Cortex of kidney (tissue), 1 donor: ENCODE measurements around the gene FOXE3.

Source experiments
- DNase-seq: peaks from one replicate; lab custom pipeline; 2025; lab: John Stamatoyannopoulos, UW

Gene FOXE3

GRCh38 chr1:47405697-47406096 lies 10.4 kb upstream of the FOXE3 start:
- DNase-seq, result no peak

- DNase-seq, result no peak
Measured at GRCh38 chr1:47406966-47407365, 9.1 kb upstream of the FOXE3 start.

DNA sequence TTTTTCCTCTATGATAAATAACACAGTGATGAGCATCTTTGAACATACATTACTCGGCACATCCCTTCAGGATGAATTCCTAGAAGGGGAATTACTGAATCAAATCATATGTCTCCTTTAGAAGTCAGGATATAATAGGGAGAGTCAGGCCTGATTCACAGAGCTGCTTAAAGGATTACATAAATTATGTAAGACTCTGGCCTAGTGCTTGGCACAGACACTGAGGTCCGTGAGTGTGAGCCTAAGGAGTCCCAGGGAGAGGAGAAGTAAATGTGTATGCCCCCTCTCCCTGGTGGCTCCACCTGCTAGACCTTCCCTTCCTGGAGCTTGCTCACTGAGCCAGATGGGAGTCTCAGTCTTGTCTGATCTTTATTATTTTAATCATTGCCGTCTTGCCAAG lies 8.6 kb upstream of the FOXE3 start:
- DNase-seq, result no peak

DNA sequence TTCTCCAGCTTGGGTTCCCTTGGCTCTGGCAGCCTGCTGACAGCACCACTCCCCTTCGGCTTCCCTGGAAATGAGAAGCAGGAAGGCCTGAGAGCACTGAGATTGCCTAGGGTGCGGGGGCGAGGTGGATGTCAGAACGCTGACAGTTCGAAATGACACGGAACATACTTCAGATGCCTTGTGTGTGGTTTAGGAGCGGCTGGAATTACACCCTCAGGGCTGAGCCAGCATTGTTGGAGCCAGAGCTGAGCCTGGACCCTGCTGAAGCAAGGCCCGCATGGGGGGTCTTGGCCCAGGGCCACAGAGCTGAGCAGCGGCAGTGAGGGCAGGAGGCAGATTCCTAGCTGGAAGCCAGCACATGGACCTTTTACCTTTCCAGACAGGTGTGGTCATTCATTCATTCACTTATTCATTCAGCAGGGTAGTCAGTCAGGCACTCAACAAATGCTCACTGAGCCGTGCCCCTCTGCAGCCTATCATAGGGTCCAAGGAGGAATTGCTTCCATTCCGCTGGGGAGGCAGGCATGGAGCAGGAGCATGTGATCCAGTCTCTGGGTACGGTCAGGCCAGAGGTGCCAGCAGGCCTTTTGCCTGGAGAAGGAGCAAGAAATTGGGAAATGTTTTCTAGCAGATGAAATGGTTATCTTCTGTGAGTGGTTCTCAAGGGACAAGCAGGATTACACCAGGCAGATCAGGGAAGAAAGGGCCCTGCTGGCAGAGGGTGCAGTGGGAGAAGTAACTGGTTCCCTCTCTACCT lies 6.6 kb upstream of the FOXE3 start:
- no peak for DNase-seq

DNA sequence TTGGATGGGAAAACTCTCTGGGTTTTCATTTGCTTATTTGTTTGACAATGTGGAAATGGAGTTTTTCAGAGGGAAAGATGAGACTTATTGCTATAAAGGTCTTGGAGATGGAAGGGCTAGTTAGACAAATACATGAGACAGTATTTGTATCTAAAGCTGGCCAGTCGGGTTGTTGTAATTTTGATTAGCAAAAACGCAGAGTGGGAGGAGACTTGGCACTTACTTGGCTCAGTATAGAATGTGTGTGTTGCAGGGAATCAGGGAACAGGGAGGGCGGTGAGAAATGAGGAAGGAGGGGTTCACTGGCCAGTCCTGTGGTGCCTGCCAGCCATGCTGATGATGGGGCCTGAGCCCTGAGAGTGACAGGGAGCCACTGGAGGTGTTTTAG lies 6.0 kb upstream of the FOXE3 start:
- DNase-seq, result no peak

DNA sequence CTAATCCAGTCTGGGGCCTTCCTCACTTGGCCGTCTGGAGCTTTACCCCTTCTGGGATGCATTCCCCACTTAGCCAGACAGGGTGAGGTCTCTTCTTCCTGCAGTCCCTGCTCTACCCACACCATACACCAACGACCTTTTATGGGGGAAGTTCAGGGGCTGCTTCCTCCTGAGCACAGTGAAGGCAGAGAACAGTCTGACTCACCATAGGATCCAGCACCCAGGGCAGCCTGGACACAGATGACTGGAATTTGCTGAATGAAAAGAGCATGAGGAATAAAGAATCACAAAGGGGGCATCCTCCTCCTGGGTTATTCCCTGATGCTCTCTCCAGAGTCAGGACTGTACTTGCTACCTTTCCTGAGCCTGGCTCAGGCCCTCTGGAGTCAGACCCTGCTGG lies 4.6 kb upstream of the FOXE3 start:
- no peak for DNase-seq

GRCh38 chr1:47412437-47412836 lies 3.6 kb upstream of the FOXE3 start:
- no peak for DNase-seq

DNA sequence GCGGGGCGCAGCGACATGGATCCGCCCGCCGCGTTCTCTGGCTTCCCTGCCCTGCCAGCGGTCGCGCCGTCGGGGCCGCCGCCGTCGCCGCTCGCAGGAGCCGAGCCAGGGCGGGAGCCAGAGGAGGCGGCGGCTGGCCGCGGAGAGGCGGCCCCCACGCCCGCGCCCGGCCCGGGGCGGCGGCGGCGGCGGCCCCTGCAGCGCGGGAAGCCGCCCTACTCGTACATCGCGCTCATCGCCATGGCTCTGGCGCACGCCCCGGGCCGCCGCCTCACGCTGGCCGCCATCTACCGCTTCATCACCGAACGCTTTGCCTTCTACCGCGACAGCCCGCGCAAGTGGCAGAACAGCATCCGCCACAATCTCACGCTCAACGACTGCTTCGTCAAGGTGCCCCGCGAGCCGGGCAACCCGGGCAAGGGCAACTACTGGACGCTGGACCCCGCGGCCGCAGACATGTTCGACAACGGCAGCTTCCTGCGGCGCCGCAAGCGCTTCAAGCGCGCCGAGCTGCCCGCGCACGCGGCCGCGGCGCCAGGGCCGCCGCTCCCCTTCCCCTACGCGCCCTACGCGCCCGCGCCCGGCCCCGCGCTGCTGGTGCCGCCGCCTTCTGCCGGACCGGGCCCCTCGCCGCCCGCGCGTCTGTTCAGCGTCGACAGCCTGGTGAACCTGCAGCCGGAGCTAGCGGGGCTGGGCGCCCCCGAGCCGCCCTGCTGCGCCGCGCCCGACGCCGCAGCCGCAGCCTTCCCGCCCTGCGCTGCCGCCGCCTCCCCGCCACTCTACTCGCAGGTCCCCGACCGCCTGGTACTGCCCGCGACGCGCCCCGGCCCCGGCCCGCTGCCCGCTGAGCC lies 459 bp downstream of the FOXE3 start:
- DNase-seq, result no peak

DNA sequence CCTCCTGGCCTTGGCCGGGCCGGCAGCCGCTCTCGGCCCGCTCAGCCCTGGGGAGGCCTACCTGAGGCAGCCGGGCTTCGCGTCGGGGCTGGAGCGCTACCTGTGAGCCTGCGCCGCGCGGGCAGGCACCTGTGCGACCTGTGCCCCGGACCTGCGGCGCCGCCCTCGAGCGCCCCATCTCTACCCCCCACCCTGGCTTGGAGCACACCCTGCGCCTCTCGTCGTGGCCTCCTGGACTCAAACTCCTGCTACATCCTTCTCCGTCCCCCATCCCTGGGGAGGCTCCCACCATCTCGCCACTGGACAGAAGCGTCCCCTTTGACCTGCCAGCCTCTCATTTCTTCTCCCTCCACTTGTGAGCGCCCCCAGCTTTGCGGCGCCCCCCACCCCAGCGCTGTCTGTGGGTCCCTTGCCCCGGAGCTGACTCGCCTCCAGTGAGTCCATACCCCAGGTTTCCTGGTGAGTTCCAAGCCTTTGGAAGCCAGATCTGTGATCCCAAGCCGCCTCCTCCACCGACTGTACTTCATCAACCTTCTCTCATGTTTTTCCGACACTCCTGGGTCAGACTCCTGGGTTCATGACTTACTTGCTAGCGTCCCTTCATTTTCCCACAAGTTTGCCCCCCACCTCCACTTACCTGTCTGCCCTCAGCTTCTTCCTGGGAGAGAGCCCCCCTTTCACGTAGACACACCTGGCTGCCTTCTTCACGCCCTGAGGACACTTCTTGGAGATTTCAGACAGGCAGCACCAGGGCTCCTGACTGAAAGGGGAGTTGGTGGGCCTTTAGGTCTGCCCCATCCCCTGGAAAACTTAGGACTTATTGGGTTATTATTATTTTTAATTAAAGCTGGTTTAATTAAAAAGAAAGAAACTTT lies 1.3 kb downstream of the FOXE3 start:
- no peak for DNase-seq

- no peak for DNase-seq
Measured at GRCh38 chr1:47418122-47418521, 2.0 kb downstream of the FOXE3 start.

- no peak for DNase-seq
Measured at GRCh38 chr1:47418681-47419325, 2.7 kb downstream of the FOXE3 start.

- no peak for DNase-seq
Measured at GRCh38 chr1:47420547-47420946, 4.5 kb downstream of the FOXE3 start.

DNA sequence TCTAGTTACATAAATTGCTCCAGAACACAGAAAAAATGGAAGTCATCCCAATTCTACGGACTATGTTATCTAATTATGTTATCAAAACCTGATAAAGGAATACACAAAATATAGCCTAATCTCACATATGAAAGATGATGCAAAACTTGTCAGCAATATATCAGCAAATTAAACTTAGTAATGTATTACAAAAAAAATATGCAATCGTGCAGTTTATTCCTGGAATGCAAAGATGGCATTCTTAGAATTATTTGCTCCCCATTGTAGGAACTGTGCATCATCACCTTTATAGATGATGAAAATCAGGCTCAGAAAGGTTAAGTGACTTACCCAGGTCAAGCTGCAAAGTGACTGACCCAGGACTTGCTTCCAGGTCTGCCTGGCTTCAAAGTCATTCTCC lies 7.8 kb downstream of the FOXE3 start:
- DNase-seq, result no peak

- no peak for DNase-seq
Measured at GRCh38 chr1:47424336-47424982, 8.4 kb downstream of the FOXE3 start.

- no peak for DNase-seq
Measured at GRCh38 chr1:47431534-47431933, 15.4 kb downstream of the FOXE3 start.

DNA sequence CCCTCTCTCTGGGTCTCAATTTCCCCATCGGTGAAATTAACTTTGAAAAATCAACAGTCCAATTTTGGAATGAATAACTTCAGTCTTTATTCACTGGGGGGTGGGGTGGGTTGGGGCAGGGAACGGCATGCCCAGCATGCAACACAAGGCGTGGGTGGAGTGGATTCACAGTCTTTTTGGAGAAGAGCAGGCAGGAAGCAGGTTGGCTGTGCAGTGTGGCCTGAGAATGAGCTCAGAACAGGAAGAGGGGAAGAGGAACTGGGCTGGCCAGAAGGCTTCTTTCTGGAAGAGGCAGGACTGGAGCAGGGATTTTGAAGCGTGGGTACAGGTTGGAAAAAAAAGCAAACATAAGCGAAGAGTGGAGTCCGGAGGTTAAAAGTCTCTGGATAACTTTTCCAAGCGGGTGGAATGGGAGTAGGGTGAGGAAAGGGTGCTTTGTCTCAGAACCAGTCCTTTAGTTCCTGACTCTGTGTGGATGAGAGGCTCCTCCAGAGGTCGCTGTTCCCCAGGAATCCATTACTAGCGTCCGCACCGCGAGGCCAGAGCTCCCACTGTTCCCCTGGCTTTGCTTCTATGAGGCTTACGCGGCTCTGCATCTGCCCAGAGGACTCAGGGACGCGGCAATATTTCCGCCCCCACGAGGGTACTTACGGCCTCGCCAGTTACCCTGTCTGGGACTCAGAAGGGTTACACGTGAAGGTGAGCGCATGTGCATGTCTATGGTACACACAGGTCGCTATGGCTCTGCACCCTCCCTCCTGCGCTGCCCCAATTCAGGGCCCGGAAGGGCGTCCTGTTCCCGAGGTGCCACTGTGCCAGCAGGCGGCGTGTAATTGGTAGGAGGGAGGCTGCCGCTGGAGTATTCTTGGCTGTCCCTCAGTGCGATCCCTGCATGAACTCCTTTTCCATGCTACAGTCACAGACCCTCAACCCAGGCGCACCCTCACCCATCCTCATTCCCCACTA lies 16.3 kb downstream of the FOXE3 start:
- no peak for DNase-seq

DNA sequence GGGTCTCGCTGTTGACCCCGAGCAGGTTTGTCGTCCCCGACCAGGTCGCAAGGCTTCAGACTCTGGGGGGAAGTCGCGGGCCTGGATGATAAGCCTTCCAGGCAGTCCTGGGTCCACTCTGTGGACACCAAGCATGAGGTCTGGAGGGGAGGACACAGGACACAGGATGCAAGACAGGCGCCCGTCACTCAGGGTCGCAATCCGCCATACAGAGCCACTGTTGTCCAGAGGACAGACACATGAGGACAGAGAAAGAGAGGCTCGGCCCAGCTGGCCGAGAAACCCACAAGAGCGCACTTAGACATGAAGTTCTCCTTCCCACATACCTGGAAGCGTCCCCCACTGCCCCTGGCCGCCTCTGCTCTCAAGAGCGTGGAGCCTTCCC lies 16.9 kb downstream of the FOXE3 start:
- no peak for DNase-seq

GRCh38 chr1:47433477-47434050 lies 17.5 kb downstream of the FOXE3 start:
- no peak for DNase-seq

DNA sequence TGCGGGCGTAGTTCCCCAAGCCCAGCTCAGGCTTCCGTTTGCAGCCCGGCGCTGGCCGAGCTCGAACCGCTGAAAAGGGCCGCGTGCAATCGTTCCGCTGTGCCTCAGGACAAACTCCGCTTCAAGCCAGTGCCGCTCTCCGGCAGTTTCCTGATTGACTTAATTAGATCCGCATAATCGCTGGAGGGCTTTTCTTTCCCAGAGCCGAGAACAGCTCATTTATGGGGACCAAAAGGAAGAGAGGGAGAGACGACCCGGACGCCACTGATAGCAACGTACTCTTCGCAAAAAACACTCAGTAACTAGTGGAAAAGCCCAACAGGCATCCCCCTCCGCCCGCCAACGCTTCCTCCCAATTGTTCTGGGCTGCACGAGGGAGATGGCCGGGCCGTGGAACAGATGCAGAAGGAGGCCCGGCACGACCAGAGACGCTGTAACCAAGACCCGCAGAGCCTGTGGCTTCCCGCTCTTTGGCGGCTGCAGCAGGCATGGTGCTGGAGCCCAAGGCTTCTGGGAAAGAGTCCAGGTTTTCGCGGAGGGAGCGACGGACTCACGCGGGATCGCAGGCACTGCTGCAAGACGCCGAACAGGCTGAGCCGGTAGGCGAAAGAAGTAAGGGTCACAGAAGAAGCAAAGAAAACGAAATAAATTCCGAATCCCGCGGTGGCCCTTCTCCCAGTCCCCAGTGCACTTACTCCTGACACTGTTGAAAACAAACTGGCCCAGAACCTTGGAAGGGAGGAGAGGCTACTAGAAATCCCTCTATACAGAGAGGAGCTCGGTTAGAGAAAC lies 18.2 kb downstream of the FOXE3 start:
- DNase-seq, result no peak
